Kidney (tissue), 14 donors: ENCODE results near the gene SIPA1. TPM values are rescaled to one million over a fixed set of nuclear protein-coding genes. Genes with fewer than 3 reads are reported as not detected.
A peak's percentile ranks its signal among the peaks of the same experiment; 100 is the strongest.

ENCODE experiments used
- DNase-seq, 5 donors: peaks; one replicate each; pipeline ENCODE4 v3.0.0-alpha.2; 2013 to 2020
- FAIRE-seq: peaks from 2 replicates; lab custom pipeline; 2012; peaks lifted over from hg19 to GRCh38; lab: Jason Lieb, UNC
- H3K27ac ChIP-seq, 2 donors: one replicate each; pipeline ENCODE4 v1.7.0; 2013; ENCODE audit warnings: low read depth in 2 of 2, low read length in 2 of 2, inconsistent platforms in 1 of 2
- H3K27me3 ChIP-seq: one replicate; pipeline ENCODE4 v1.7.1; 2013; ENCODE audit warnings: low read length, inconsistent platforms; ENCODE audit not compliant: control insufficient read depth, insufficient read depth
- H3K36me3 ChIP-seq, 3 donors: one replicate each; pipeline versions ENCODE4 v1.7.0 to v1.7.1; 2013; ENCODE audit warnings: low read length in 3 of 3, control low read depth in 1 of 3, inconsistent platforms in 1 of 3; ENCODE audit not compliant: insufficient read depth in 3 of 3, control insufficient read depth in 2 of 3
- H3K4me1 ChIP-seq, 3 donors: one replicate each; pipeline versions ENCODE4 v1.7.0 to v1.7.1; 2013; ENCODE audit warnings: low read length in 3 of 3, inconsistent platforms in 1 of 3, low read depth in 1 of 3; ENCODE audit not compliant: control insufficient read depth in 2 of 3, insufficient read depth in 2 of 3
- H3K4me3 ChIP-seq, 3 donors: one replicate each; pipeline versions ENCODE4 v1.7.0 to v1.8.1; 2013; ENCODE audit warnings: low read length in 3 of 3, control low read depth in 1 of 3, inconsistent platforms in 1 of 3
- H3K9ac ChIP-seq, 3 donors: one replicate each; pipeline versions ENCODE4 v1.7.0 to v1.7.1; 2013; ENCODE audit warnings: low read length in 3 of 3, control low read depth in 1 of 3, inconsistent platforms in 1 of 3
- H3K9me3 ChIP-seq, 3 donors: one replicate each; pipeline versions ENCODE4 v1.7.0 to v1.7.1; 2013; ENCODE audit warnings: low read length in 3 of 3, control low read depth in 1 of 3, inconsistent platforms in 1 of 3; ENCODE audit not compliant: control insufficient read depth in 2 of 3, insufficient read depth in 1 of 3
- intact Hi-C: fragments of 100-400 bp; cut with DNase I; formaldehyde crosslinking; loops from one replicate; pipeline ENCODE4 v1.11.1; 2022
- polyA plus RNA-seq: library from polyadenylated mRNA; stranded (reverse); fragments of 350-450 nt; fragmentation: Illumina TruSeq; extraction: RNeasy Lipid Tissue Mini Kit (QIAGEN cat#74804); gene quantifications from one replicate; pipeline ENCODE4 v1.2.3, GENCODE V29; 2014; ENCODE audit warnings: low read depth, low replicate concordance; ENCODE audit not compliant: insufficient read depth
- total RNA-seq: library from RNA; stranded (reverse); fragmentation: NEBNext Ultra II Directional; extraction: Animal tissue kit (Norgen Biotek cat#: 25700); gene quantifications from one replicate; pipeline ENCODE4 v1.2.1, GENCODE V29; 2021
- TF ChIP-seq, protein P1 (sequence below): IDR thresholded peaks from 3 replicates; pipeline ENCODE4 v1.5.1; 2012; ENCODE audit warnings: mild to moderate bottlenecking, moderate library complexity, borderline replicate concordance; ENCODE audit not compliant: insufficient read depth; ENCODE audit errors: extremely low read depth
- donor health status: control.
- donor health status: control.
- donor health status: control.
- donor health status: control.
- donor health status: control.
- donor health status: DM: yes; HTN: yes; CAD: no.
- donor health status: Normal renal cell carcinoma (clear cell type).

Gene SIPA1
- total and polyA plus RNA-seq, 2 donors from 2014 or later = 46.4 to 71.0 TPM

DNA sequence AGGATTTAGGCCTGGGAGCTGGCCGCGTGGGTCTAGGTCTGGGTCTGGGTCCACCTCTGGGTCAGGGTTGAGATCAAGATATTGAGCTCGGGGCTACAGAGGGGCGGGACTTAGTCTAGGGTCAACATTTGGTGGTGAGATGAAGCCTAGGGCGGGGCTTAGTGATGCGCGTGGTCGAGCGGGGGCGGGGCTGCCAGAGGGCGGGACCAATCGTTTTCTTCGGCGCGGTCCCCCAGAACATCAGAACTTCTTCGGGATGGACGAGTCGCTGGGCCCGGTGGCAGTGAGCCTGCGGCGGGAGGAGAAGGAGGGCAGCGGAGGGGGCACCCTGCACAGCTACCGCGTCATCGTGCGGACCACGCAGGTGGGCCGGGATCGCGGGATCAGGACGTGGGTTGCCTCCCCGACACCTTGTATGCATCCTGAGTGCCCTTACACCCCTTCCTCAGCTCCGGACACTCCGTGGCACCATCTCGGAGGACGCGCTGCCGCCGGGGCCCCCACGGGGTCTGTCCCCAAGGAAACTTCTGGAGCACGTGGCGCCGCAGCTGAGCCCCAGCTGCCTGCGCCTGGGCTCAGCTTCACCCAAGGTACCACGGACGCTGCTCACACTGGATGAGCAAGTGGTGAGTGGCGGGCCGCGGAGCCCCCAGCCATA, 4.2 kb downstream of the SIPA1 start:
- H3K4me3 ChIP-seq = no peak overlapping the region
- H3K36me3 ChIP-seq = peaks cover 0 to 2% (median 0%) of the 10 kb centered on the region in 3 donors
- H3K27ac ChIP-seq = no peak overlapping the region
- TF ChIP-seq, protein P1, sequence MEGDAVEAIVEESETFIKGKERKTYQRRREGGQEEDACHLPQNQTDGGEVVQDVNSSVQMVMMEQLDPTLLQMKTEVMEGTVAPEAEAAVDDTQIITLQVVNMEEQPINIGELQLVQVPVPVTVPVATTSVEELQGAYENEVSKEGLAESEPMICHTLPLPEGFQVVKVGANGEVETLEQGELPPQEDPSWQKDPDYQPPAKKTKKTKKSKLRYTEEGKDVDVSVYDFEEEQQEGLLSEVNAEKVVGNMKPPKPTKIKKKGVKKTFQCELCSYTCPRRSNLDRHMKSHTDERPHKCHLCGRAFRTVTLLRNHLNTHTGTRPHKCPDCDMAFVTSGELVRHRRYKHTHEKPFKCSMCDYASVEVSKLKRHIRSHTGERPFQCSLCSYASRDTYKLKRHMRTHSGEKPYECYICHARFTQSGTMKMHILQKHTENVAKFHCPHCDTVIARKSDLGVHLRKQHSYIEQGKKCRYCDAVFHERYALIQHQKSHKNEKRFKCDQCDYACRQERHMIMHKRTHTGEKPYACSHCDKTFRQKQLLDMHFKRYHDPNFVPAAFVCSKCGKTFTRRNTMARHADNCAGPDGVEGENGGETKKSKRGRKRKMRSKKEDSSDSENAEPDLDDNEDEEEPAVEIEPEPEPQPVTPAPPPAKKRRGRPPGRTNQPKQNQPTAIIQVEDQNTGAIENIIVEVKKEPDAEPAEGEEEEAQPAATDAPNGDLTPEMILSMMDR = no peak
- H3K4me1 ChIP-seq = peaks cover 0 to 29% (median 0%) of the 10 kb centered on the region in 3 donors
- no peak overlapping the region for H3K9ac ChIP-seq
- intact Hi-C loops = no loop called here
- peak in 1 of 5 donors; percentile 75 for DNase-seq
- H3K27me3 ChIP-seq = no peaks in the 10 kb centered on the region
- FAIRE-seq = no peak
- no peaks in the 10 kb centered on the region for H3K9me3 ChIP-seq

DNA sequence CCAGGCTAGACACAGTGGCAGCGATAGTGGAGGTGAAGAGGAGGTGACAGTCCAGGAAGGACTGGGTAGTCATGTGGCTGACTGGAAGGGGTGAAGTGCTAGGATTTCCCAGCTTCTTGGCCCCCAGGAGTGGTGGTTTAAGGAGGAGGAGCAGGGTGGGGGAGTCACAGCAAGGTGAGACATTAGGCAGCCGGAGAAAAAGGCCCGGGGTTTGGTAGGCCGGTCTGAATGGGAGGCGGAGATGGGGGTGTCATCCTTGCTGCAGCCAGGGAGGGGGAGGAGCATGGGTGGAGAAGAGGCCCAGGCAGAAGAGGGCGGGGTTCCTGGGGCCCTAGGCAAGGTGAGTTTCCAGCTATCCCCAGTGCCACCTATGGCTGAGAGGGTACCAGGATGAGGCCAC, 6.1 kb downstream of the SIPA1 start:
- no peaks in the 10 kb centered on the region for H3K9me3 ChIP-seq
- H3K36me3 ChIP-seq = peaks cover 0 to 2% (median 0%) of the 10 kb centered on the region in 3 donors
- DNase-seq (no peak), FAIRE-seq (no peak)
- intact Hi-C loops = no loop called here
- no peaks in the 10 kb centered on the region for H3K27me3 ChIP-seq
- TF ChIP-seq, protein P1 = no peak
- no peak overlapping the region for H3K4me3 ChIP-seq
- H3K9ac ChIP-seq = no peak overlapping the region
- peaks cover 0 to 18% (median 0%) of the 10 kb centered on the region in 3 donors for H3K4me1 ChIP-seq
- no peak overlapping the region for H3K27ac ChIP-seq

DNA sequence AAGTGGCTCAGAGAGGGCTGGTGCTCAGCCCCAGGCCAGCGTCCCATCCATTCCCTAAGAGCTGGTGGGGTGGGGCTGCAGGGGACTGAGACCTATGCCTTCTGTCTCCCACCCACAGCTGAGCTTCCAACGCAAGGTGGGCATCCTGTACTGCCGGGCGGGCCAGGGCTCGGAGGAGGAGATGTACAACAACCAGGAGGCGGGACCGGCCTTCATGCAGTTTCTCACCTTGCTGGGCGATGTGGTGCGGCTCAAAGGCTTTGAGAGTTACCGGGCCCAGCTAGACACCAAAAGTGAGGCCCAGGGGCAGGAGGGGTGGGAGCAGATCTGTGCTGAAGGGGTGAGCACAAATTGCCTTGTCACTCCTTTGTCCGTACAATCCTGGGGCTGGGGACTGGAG, 6.9 kb downstream of the SIPA1 start:
- Histone ChIP-seq H3K27ac (no peak overlapping the region), H3K4me1 (peaks cover 0 to 15% (median 0%) of the 10 kb centered on the region in 3 donors), H3K4me3 (no peak overlapping the region), H3K27me3 (no peaks in the 10 kb centered on the region), H3K36me3 (peaks cover 0 to 2% (median 0%) of the 10 kb centered on the region in 3 donors), H3K9ac (no peak overlapping the region), H3K9me3 (no peaks in the 10 kb centered on the region)
- DNase-seq = peak in 1 of 5 donors; percentile 76
- TF ChIP-seq, protein P1 = no peak
- intact Hi-C loops = no loop called here
- FAIRE-seq = no peak

DNA sequence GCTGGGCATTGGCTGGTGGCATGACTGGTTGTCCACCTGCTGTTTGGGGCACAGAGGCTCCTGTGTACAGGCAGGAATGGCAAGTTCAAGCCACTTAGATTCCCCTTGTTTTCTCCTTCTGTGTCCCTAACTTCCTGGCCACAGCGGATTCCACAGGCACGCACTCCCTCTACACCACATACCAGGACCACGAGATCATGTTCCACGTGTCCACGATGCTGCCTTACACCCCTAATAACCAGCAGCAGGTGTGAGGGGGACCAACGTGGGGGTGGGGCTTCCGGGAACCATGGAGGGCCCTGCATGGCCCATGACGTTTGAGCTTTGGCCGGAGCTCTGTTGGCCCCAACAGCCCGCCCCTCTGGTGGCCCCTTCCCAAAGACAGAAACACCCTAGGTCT, 7.8 kb downstream of the SIPA1 start:
- peaks cover 0 to 2% (median 0%) of the 10 kb centered on the region in 3 donors for H3K36me3 ChIP-seq
- H3K27me3 ChIP-seq = no peaks in the 10 kb centered on the region
- intact Hi-C loops = no loop called here
- TF ChIP-seq, protein P1 = no peak
- no peak overlapping the region for H3K4me3 ChIP-seq
- DNase-seq = no peak
- no peak overlapping the region for H3K9ac ChIP-seq
- no peak for FAIRE-seq
- H3K4me1 ChIP-seq = peaks cover 0 to 9% (median 2%) of the 10 kb centered on the region in 3 donors
- H3K27ac ChIP-seq = no peak overlapping the region
- H3K9me3 ChIP-seq = no peaks in the 10 kb centered on the region
